Dedifferentiated amniotic fluid mesenchymal stem cell (primary cell): Measurements from ENCODE around the gene GSS.

Experiments
- DNase-seq: peaks from one replicate; pipeline ENCODE4 v3.0.0-alpha.2; 2016; ENCODE audit errors: extremely low spot score

GSS gene

GRCh38 chr20:34993941-34994508, 38.4 kb upstream of the GSS start:
- no peak for DNase-seq

- DNase-seq: no peak
Measured at GRCh38 chr20:34992751-34993417, 37.3 kb upstream of the GSS start.

GRCh38 chr20:34990661-34991214, 35.1 kb upstream of the GSS start:
- DNase-seq: no peak

GRCh38 chr20:34990231-34990630, 34.6 kb upstream of the GSS start:
- no peak for DNase-seq

- no peak for DNase-seq
Measured at GRCh38 chr20:34989670-34990069, 34.1 kb upstream of the GSS start.

GRCh38 chr20:34989118-34989517, 33.5 kb upstream of the GSS start:
- DNase-seq: no peak

GRCh38 chr20:34988191-34988540, 32.6 kb upstream of the GSS start:
- DNase-seq: no peak

- DNase-seq: no peak
Measured at GRCh38 chr20:34987288-34988190, 31.9 kb upstream of the GSS start.

- no peak for DNase-seq
Measured at GRCh38 chr20:34986311-34987287, 31.0 kb upstream of the GSS start.

GRCh38 chr20:34985461-34986310, 30.1 kb upstream of the GSS start:
- no peak for DNase-seq

- DNase-seq: no peak
Measured at GRCh38 chr20:34984756-34985261, 29.2 kb upstream of the GSS start.

GRCh38 chr20:34983995-34984735, 28.6 kb upstream of the GSS start:
- DNase-seq: no peak

GRCh38 chr20:34983089-34983820, 27.6 kb upstream of the GSS start:
- no peak for DNase-seq

- no peak for DNase-seq
Measured at GRCh38 chr20:34982270-34983088, 26.9 kb upstream of the GSS start.

- DNase-seq: no peak
Measured at GRCh38 chr20:34980543-34981233, 25.1 kb upstream of the GSS start.

GRCh38 chr20:34979366-34980153, 24.0 kb upstream of the GSS start:
- DNase-seq: no peak
